Fibroblast of villous mesenchyme (primary cell): Measurements from ENCODE around the gene SLC6A19. TPM values are rescaled to one million over a fixed set of nuclear protein-coding genes. Genes with fewer than 3 reads are reported as not detected.
"Not testable (repeated sequence)": the region's sequence is repeated elsewhere in the genome, so short reads cannot be mapped to it uniquely, and the experiment has no call there.

Source experiments
- DNase-seq: peaks from one replicate; pipeline ENCODE4 v3.0.0-alpha.2; 2010; ENCODE audit warnings: low read depth
- H3K4me3 ChIP-seq: 2 replicates; pipeline ENCODE4 v1.5.1; 2011; ENCODE audit warnings: low read depth, mild to moderate bottlenecking, low read length
- total RNA-seq: library from RNA; depleted of rRNA; stranded (reverse); fragments of >200 nt; gene quantifications from 2 replicates; pipeline ENCODE4 v1.2.3, GENCODE V29; 2012
- TF ChIP-seq, protein P1 (sequence below): IDR thresholded peaks from 2 replicates; pipeline ENCODE4 v1.5.1; 2012; ENCODE audit warnings: low read depth, mild to moderate bottlenecking, low read length; ENCODE audit not compliant: insufficient read depth

The SLC6A19 gene
- total RNA-seq, 1 donor: not detected

GRCh38 chr5:1227667-1228066 lies 26.3 kb downstream of the SLC6A19 start:
- TF ChIP-seq, protein P1, sequence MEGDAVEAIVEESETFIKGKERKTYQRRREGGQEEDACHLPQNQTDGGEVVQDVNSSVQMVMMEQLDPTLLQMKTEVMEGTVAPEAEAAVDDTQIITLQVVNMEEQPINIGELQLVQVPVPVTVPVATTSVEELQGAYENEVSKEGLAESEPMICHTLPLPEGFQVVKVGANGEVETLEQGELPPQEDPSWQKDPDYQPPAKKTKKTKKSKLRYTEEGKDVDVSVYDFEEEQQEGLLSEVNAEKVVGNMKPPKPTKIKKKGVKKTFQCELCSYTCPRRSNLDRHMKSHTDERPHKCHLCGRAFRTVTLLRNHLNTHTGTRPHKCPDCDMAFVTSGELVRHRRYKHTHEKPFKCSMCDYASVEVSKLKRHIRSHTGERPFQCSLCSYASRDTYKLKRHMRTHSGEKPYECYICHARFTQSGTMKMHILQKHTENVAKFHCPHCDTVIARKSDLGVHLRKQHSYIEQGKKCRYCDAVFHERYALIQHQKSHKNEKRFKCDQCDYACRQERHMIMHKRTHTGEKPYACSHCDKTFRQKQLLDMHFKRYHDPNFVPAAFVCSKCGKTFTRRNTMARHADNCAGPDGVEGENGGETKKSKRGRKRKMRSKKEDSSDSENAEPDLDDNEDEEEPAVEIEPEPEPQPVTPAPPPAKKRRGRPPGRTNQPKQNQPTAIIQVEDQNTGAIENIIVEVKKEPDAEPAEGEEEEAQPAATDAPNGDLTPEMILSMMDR: no peak
- H3K4me3 ChIP-seq: no peak overlapping the region
- DNase-seq: peak; percentile 45

DNA sequence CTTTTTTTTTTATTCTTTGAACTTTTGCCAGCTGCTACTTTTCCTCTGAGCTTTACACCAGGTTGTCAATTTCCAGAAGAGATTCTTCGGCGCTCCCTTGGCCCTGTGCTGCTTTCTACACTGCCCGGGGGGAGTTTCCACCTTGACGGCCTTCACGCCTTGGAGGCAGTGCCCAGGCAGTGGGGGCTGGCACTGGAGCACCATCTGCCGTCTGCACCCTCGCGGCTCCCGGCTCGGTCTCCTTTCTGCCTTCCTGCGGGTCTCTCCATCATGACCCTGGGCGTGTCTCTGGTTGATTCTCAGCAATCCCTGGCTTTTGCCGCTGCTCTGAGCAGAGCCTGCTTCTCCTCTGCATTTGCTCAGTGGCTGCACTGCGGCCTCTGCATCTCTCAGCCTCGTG lies 26.7 kb downstream of the SLC6A19 start:
- DNase-seq: no peak
- H3K4me3 ChIP-seq: no peak overlapping the region
- TF ChIP-seq, protein P1: no peak

DNA sequence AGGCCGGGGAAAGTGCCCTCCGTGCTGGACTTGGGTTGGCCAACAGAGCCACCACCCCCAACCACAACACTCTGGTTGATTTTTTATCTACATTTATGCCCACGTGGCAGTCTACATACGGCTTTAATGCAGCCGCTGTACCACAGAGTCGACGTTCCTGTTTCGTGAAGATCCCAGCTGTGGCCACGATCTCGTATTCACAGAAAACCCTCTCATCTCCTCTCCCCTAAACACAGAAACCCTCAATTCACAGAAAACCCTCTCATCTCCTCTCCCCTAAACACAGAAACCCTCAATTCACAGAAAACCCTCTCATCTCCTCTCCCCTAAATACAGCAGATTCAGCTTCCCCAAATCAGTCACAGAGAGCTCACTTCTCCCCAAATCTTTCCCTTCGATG lies 27.6 kb downstream of the SLC6A19 start:
- H3K4me3 ChIP-seq, DNase-seq: not testable (repeated sequence)

DNA sequence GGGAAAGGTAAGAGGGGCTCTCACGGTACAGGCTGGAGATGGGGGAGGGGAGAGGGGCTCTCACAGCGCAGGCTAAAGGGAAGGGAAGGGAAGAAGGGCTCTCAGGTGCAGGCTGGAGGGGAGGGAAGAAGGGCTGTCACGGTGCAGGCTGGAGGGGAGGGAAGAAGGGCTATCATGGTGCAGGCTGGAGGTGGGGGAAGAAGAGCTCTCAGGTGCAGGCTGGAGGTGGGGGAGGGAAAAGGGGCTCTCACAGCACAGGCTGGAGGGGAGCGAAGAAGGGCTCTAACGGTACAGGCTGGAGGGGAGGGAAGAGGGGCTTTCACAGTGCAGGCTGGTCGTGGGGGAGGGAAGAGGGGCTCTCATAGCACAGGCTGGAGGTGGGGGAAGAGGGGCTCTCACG lies 28.4 kb downstream of the SLC6A19 start:
- DNase-seq: no peak
- TF ChIP-seq, protein P1: no peak
- no peak overlapping the region for H3K4me3 ChIP-seq

- DNase-seq: no peak
- H3K4me3 ChIP-seq: no peak overlapping the region
- TF ChIP-seq, protein P1: no peak
Observed at GRCh38 chr5:1230551-1230950, 29.2 kb downstream of the SLC6A19 start.

DNA sequence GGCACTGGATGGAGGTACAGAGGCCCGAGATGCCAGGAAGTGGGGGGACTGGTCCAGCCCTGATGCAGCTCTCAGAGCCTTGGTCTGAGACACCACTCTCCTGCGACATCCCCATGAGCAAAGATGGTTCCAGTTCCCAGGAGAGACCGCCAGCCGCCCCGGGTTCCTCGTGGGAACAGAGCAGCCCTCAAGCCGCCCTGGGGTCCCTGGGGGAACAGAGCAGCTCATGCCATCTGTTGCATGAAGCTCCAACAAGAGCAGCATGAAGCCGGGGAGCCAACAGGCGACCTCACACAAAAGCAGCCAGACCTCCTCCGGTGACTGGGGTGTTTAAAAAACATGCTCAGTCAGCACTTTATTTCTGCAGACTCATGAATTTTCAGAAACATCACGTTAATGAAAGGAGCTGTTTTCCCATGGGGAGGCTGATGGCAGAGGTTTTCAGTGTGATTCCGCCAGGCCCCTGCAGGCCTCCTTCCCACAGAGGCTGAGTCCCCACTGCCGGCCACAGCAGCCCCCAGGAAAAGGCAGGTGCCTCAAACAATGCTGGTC lies 30.0 kb downstream of the SLC6A19 start:
- TF ChIP-seq, protein P1: no peak
- H3K4me3 ChIP-seq: no peak overlapping the region
- no peak for DNase-seq

- DNase-seq: no peak
- TF ChIP-seq, protein P1: no peak
Observed at GRCh38 chr5:1232780-1233179, 31.4 kb downstream of the SLC6A19 start.

More at GRCh38 chr5:1232780-1233179, 31.4 kb downstream of the SLC6A19 start:
- no peak overlapping the region for H3K4me3 ChIP-seq
